IMR-90 (cell line): ENCODE results near the gene CREB5. TPM values are rescaled to one million over a fixed set of nuclear protein-coding genes. Genes with fewer than 3 reads are reported as not detected.

Experiments used
- ATAC-seq: fragments of 200-7000 bp; cut with Tn5 transposase; 2 replicates; pipeline ENCODE4 v1.9.1; 2020; ENCODE audit warnings: low read depth, mild to moderate bottlenecking, moderate library complexity
- BruUV-seq: library from RNA; stranded (reverse); fragments of 400-500 nt; replicated peaks from 2 replicates; lab custom pipeline; 2021; lab: Mats Ljungman, UMichigan
- CTCF ChIA-PET: fragments of 300-600 bp; formaldehyde crosslinking; extraction: SDS; loops from one replicate; lab custom pipeline; 2021; ENCODE audit warnings: antibody characterized with exemption; lab: Yijun Ruan, JAX
- POLR2A ChIA-PET: fragments of 300-600 bp; sonication (Branson Sonifier 250); formaldehyde crosslinking; loops from one replicate; lab custom pipeline; 2022; ENCODE audit warnings: antibody characterized with exemption; ENCODE audit not compliant: unreplicated experiment; lab: Charles Lee
- DNase-seq: peaks from one replicate; pipeline ENCODE4 v3.0.0; 2013
- H2AFZ ChIP-seq: replicated peaks from 2 replicates; pipeline ENCODE3; 2013; ENCODE audit warnings: low read length, mild to moderate bottlenecking; ENCODE audit not compliant: poor library complexity
- H2AK5ac ChIP-seq: 2 replicates; pipeline ENCODE4 v1.6.1; 2013; ENCODE audit warnings: low read depth, low read length, inconsistent platforms
- H2AK9ac ChIP-seq: replicated peaks from 2 replicates; pipeline ENCODE3; 2013; ENCODE audit warnings: mild to moderate bottlenecking, low read depth, low read length, moderate library complexity; ENCODE audit not compliant: poor library complexity
- H2BK120ac ChIP-seq: 2 replicates; pipeline ENCODE4 v1.6.1; 2013; ENCODE audit warnings: low read depth, low read length, inconsistent platforms
- H2BK15ac ChIP-seq: 3 replicates; pipeline ENCODE4 v1.6.1; 2013; ENCODE audit warnings: low read depth, low read length, inconsistent platforms
- H2BK20ac ChIP-seq: 2 replicates; pipeline ENCODE4 v1.6.1; 2013; ENCODE audit warnings: low read depth, mild to moderate bottlenecking, inconsistent platforms, low read length, moderate library complexity
- H2BK5ac ChIP-seq: 2 replicates; pipeline ENCODE4 v1.6.1; 2013; ENCODE audit warnings: mild to moderate bottlenecking, low read depth, low read length, inconsistent platforms; ENCODE audit not compliant: poor library complexity, severe bottlenecking
- H3K14ac ChIP-seq: replicated peaks from 2 replicates; pipeline ENCODE4 v1.6.1; 2013; ENCODE audit warnings: low read depth, low read length, inconsistent platforms
- H3K18ac ChIP-seq: 2 replicates; pipeline ENCODE4 v1.6.1; 2013; ENCODE audit warnings: low read depth, low read length, control low read depth
- H3K23ac ChIP-seq: 2 replicates; pipeline ENCODE4 v1.6.1; 2013; ENCODE audit warnings: low read depth, low read length, inconsistent platforms
- H3K27ac ChIP-seq: 2 replicates; pipeline ENCODE4 v1.5.1; 2013; ENCODE audit warnings: mild to moderate bottlenecking, control low read depth, low read length; ENCODE audit not compliant: insufficient read depth
- H3K27me3 ChIP-seq: 2 replicates; pipeline ENCODE4 v1.6.1; 2013; ENCODE audit warnings: low read length; ENCODE audit not compliant: control insufficient read depth, insufficient read depth
- H3K36me3 ChIP-seq: 2 replicates; pipeline ENCODE4 v1.6.1; 2013; ENCODE audit warnings: low read length, mixed read lengths; ENCODE audit not compliant: control insufficient read depth, insufficient read depth
- H3K4ac ChIP-seq: 2 replicates; pipeline ENCODE4 v1.6.1; 2013; ENCODE audit warnings: low read depth, low read length, inconsistent platforms
- H3K4me1 ChIP-seq: 2 replicates; pipeline ENCODE4 v1.6.1; 2013; ENCODE audit warnings: low read length, mixed read lengths; ENCODE audit not compliant: control insufficient read depth, insufficient read depth
- H3K4me2 ChIP-seq: 2 replicates; pipeline ENCODE4 v1.6.1; 2013; ENCODE audit warnings: low read depth, mild to moderate bottlenecking, control low read depth, low read length, moderate library complexity
- H3K4me3 ChIP-seq: 2 replicates; pipeline ENCODE4 v1.5.1; 2013; ENCODE audit warnings: low read depth, mild to moderate bottlenecking, control low read depth, low read length, moderate library complexity; ENCODE audit not compliant: insufficient read depth
- H3K56ac ChIP-seq: 2 replicates; pipeline ENCODE4 v1.6.1; 2013; ENCODE audit warnings: low read length, inconsistent platforms; ENCODE audit not compliant: insufficient read depth; ENCODE audit errors: extremely low read depth
- H3K79me1 ChIP-seq, 2 experiments: 2 replicates each; pipeline ENCODE4 v1.6.1; 2013; ENCODE audit warnings: low read length in 2 of 2, inconsistent platforms in 1 of 2, low read depth in 1 of 2
- H3K9ac ChIP-seq: 2 replicates; pipeline ENCODE4 v1.6.1; 2013; ENCODE audit warnings: low read depth, low read length, control low read depth
- H3K9me1 ChIP-seq: 2 replicates; pipeline ENCODE4 v1.6.1; 2013; ENCODE audit warnings: low read length, inconsistent platforms; ENCODE audit not compliant: insufficient read depth
- H3K9me3 ChIP-seq: 2 replicates; pipeline ENCODE4 v1.6.1; 2013; ENCODE audit warnings: low read length; ENCODE audit not compliant: control insufficient read depth, insufficient read depth
- H4K20me1 ChIP-seq: 2 replicates; pipeline ENCODE4 v1.6.1; 2013; ENCODE audit warnings: low read length, inconsistent platforms; ENCODE audit not compliant: insufficient read depth
- H4K5ac ChIP-seq: 2 replicates; pipeline ENCODE4 v1.6.1; 2013; ENCODE audit warnings: mild to moderate bottlenecking, low read depth, low read length, control low read depth
- H4K8ac ChIP-seq, 2 experiments: 2 replicates each; pipeline ENCODE4 v1.6.1; 2013; ENCODE audit warnings: low read depth in 2 of 2, low read length in 2 of 2, control low read depth in 1 of 2, inconsistent platforms in 1 of 2
- H4K91ac ChIP-seq: 2 replicates; pipeline ENCODE4 v1.6.1; 2013; ENCODE audit warnings: low read depth, low read length, inconsistent platforms; ENCODE audit not compliant: insufficient read depth
- BHLHE40 ChIP-seq: fragments of 150-350 bp; IDR thresholded peaks from 2 replicates; pipeline ENCODE4 v1.6.1; 2016; ENCODE audit warnings: mild to moderate bottlenecking, low read depth, low read length
- ELK1 ChIP-seq: fragments of 150-350 bp; IDR thresholded peaks from 2 replicates; pipeline ENCODE4 v1.6.1; 2016; ENCODE audit warnings: low read depth, mild to moderate bottlenecking, low read length, moderate library complexity, borderline replicate concordance
- NFE2L2 ChIP-seq: fragments of 150-350 bp; IDR thresholded peaks from 2 replicates; pipeline ENCODE4 v1.6.1; 2016; ENCODE audit warnings: low read depth, mild to moderate bottlenecking, low read length
- RCOR1 ChIP-seq: IDR thresholded peaks from 2 replicates; pipeline ENCODE4 v1.6.1; 2012; ENCODE audit warnings: mild to moderate bottlenecking, low read length, improper control_type of control experiment; ENCODE audit not compliant: insufficient replicate concordance
- SMC3 ChIP-seq: fragments of 150-350 bp; IDR thresholded peaks from 2 replicates; pipeline ENCODE4 v1.6.1; 2016; ENCODE audit warnings: low read depth, mild to moderate bottlenecking, antibody characterized with exemption, low read length, moderate library complexity
- USF2 ChIP-seq: fragments of 150-350 bp; IDR thresholded peaks from 2 replicates; pipeline ENCODE4 v1.6.1; 2017; ENCODE audit warnings: mild to moderate bottlenecking, antibody characterized with exemption, low read length, low read depth
- WGBS, 2 experiments: methylation state at CpG; one replicate each; pipeline versions ENCODE4 v1.1.5 to v1.1.7; 2013; ENCODE audit warnings: missing lambda C conversion rate in 2 of 2; ENCODE audit not compliant: insufficient read length in 1 of 2; ENCODE audit errors: extremely low coverage in 2 of 2; 5-methylcytosine and 5-hydroxymethylcytosine counted together
- dilution Hi-C: fragments of 300-500 bp; cut with HindIII; formaldehyde crosslinking; loops from one replicate; pipeline ENCODE4 v1.14.3; 2018; ENCODE audit warnings: low sequenced_read_pairs; ENCODE audit not compliant: unreplicated experiment
- in situ Hi-C: fragments of 300-500 bp; cut with MboI; formaldehyde crosslinking; loops from 3 replicates; pipeline ENCODE4 v1.14.3; 2019; ENCODE audit warnings: low sequenced_read_pairs, inconsistent platforms, mixed read lengths
- intact Hi-C: fragments of 100-400 bp; cut with micrococcal nuclease; formaldehyde crosslinking; loops from 2 replicates; pipeline ENCODE4 v1.10.0; 2022
- polyA plus RNA-seq, 3 experiments: library from polyadenylated mRNA; depleted of rRNA; stranded (reverse); fragments of >200 nt; gene quantifications; 2 replicates each; pipeline ENCODE4 v1.2.3, GENCODE V29; 2012; ENCODE audit warnings: low replicate concordance in 1 of 3
- total RNA-seq: library from RNA; depleted of rRNA; stranded (reverse); fragments of >200 nt; gene quantifications from 2 replicates; pipeline ENCODE4 v1.2.3, GENCODE V29; 2012

The CREB5 gene
- total and polyA plus RNA-seq, 2 of the 4 experiments (the other 2 are of a cell fraction), result 7.3 to 13.1 TPM

GRCh38 chr7:28847681-28848080, 435.4 kb downstream of the CREB5 start:
- Histone ChIP-seq H3K9me3 (peaks cover 3% of the 10 kb centered on the region; the same call in 1 of the 2 replicates), H3K18ac (no peak overlapping the region), H2AK9ac (no peak overlapping the region), H2AFZ (no peak overlapping the region), H4K91ac (no peak overlapping the region), H3K9me1 (no peaks in the 10 kb centered on the region), H3K9ac (no peak overlapping the region), H3K79me1 (no peaks in the 10 kb centered on the region), H2BK120ac (no peak overlapping the region), H3K4me2 (no peak overlapping the region), H3K14ac (no peak overlapping the region), H3K27ac (no peak overlapping the region), H2BK5ac (no peak overlapping the region), H3K27me3 (peaks cover 29% of the 10 kb centered on the region), H2BK20ac (no peak overlapping the region), H3K56ac (no peak overlapping the region), H3K4me3 (no peak overlapping the region), H4K8ac (no peak overlapping the region), H3K4me1 (no peaks in the 10 kb centered on the region), H4K20me1 (no peaks in the 10 kb centered on the region), H3K36me3 (no peaks in the 10 kb centered on the region), H3K4ac (no peak overlapping the region), H2AK5ac (no peak overlapping the region), H2BK15ac (no peak overlapping the region), H3K23ac (no peak overlapping the region), H4K5ac (no peak overlapping the region)
- in situ Hi-C loops, result no loop called here
- CTCF ChIA-PET, result no interaction called here
- POLR2A ChIA-PET, result no interaction called here
- dilution Hi-C loops, result no loop called here
- 75% methylated on average over 4 of the region's 13 CpGs; no CpG with 5 or more reads in 1 of the 2 experiments for WGBS, 2 experiments
- no TSS peak for BruUV-seq
- no peak for ATAC-seq
- no peak for TF ChIP-seq NFE2L2
- no peak for TF ChIP-seq RCOR1
- no peak for TF ChIP-seq BHLHE40
- no peak for TF ChIP-seq USF2
- TF ChIP-seq SMC3, result no peak
- TF ChIP-seq ELK1, result no peak
- intact Hi-C loops, result no loop called here
- no peak for DNase-seq
